GM23338 (cell line): Measurements from ENCODE around the gene CLDN3. TPM values are rescaled to one million over a fixed set of nuclear protein-coding genes. Genes with fewer than 3 reads are reported as not detected.

Source experiments
- ATAC-seq: fragments of 200-7000 bp; cut with Tn5 transposase; 3 replicates; pipeline ENCODE4 v1.9.1; 2020
- DNase-seq: peaks from one replicate; pipeline ENCODE4 v3.0.0-alpha.2; 2015; ENCODE audit warnings: low spot score
- H2AFZ ChIP-seq: fragments of 200-600 bp; sonication (generic); 2 replicates; pipeline ENCODE4 v1.8.0; 2016; ENCODE audit warnings: antibody characterized with exemption, mild to moderate bottlenecking, moderate library complexity
- H3F3A ChIP-seq: fragments of 200-600 bp; sonication (generic); replicated peaks from 2 replicates; pipeline ENCODE4 v1.8.0; 2017; ENCODE audit warnings: antibody characterized with exemption, mixed run types, low read depth
- H3K27ac ChIP-seq: fragments of 200-600 bp; sonication (generic); 2 replicates; pipeline ENCODE4 v1.6.1; 2016; ENCODE audit warnings: low read depth
- H3K27me3 ChIP-seq: fragments of 200-600 bp; sonication (generic); 2 replicates; pipeline ENCODE4 v1.8.0; 2016; ENCODE audit warnings: mild to moderate bottlenecking, mixed run types, moderate library complexity; ENCODE audit not compliant: insufficient read depth
- H3K36me3 ChIP-seq: fragments of 200-600 bp; sonication (generic); 2 replicates; pipeline ENCODE4 v1.8.0; 2016; ENCODE audit warnings: mild to moderate bottlenecking; ENCODE audit not compliant: insufficient read depth
- H3K4me1 ChIP-seq: fragments of 200-600 bp; sonication (generic); 2 replicates; pipeline ENCODE4 v1.8.0; 2016; ENCODE audit warnings: mild to moderate bottlenecking, moderate library complexity; ENCODE audit not compliant: insufficient read depth
- H3K4me2 ChIP-seq: fragments of 200-600 bp; sonication (generic); 2 replicates; pipeline ENCODE4 v1.7.1; 2017; ENCODE audit warnings: mixed run types
- H3K4me3 ChIP-seq: fragments of 200-600 bp; sonication (generic); 2 replicates; pipeline ENCODE4 v1.6.1; 2016; ENCODE audit warnings: mixed run types
- H3K79me2 ChIP-seq: fragments of 200-600 bp; sonication (generic); replicated peaks from 2 replicates; pipeline ENCODE4 v1.8.0; 2017; ENCODE audit warnings: mild to moderate bottlenecking; ENCODE audit not compliant: insufficient read depth
- H3K9me2 ChIP-seq: fragments of 200-600 bp; sonication (generic); 2 replicates; pipeline ENCODE4 v1.8.0; 2017; ENCODE audit not compliant: insufficient read depth
- H4K20me1 ChIP-seq: fragments of 200-600 bp; sonication (generic); replicated peaks from 2 replicates; pipeline ENCODE4 v1.8.0; 2017; ENCODE audit warnings: mild to moderate bottlenecking; ENCODE audit not compliant: insufficient read depth
- H3K27ac Mint-ChIP-seq: 2 replicates; pipeline ENCODE4 v1.8.0; 2020; ENCODE audit warnings: inconsistent platforms, mild to moderate bottlenecking, moderate library complexity, mixed read lengths
- H3K27me3 Mint-ChIP-seq: 3 replicates; pipeline ENCODE4 v1.8.0; 2022; ENCODE audit warnings: low read depth, mild to moderate bottlenecking, moderate library complexity, mixed read lengths, inconsistent platforms; ENCODE audit not compliant: insufficient read depth, poor library complexity
- H3K36me3 Mint-ChIP-seq: 3 replicates; pipeline ENCODE4 v1.8.0; 2021; ENCODE audit warnings: low read depth, mild to moderate bottlenecking, inconsistent platforms, moderate library complexity, mixed read lengths
- H3K4me1 Mint-ChIP-seq: 3 replicates; pipeline ENCODE4 v1.8.0; 2020; ENCODE audit warnings: mild to moderate bottlenecking, inconsistent platforms, mixed read lengths
- H3K4me3 Mint-ChIP-seq: 3 replicates; pipeline ENCODE4 v1.8.0; 2021; ENCODE audit warnings: moderate library complexity, mild to moderate bottlenecking, inconsistent platforms, mixed read lengths
- H3K9me3 Mint-ChIP-seq: 3 replicates; pipeline ENCODE4 v1.8.0; 2020; ENCODE audit warnings: moderate library complexity, mild to moderate bottlenecking, inconsistent platforms, mixed read lengths
- NANOG ChIP-seq: IDR thresholded peaks from 2 replicates; pipeline ENCODE4 v1.6.1; 2016; ENCODE audit warnings: antibody characterized with exemption, borderline replicate concordance
- STAT1 ChIP-seq: IDR thresholded peaks from one replicate; pipeline ENCODE4 v1.6.1; 2016; ENCODE audit warnings: antibody characterized with exemption; ENCODE audit not compliant: unreplicated experiment
- ZNF331 ChIP-seq: fragments of 250-450 bp; sonication (Bioruptor Pico); IDR thresholded peaks from 2 replicates; pipeline ENCODE4 v1.5.0; 2020; ENCODE audit warnings: low read depth, mild to moderate bottlenecking, moderate library complexity
- polyA plus RNA-seq: library from polyadenylated mRNA; unstranded; fragments of >200 nt; fragmentation: Nextera tagmentation; extraction: Ambion mirVana; gene quantifications from 2 replicates; pipeline ENCODE4 v1.2.1, GENCODE V29; 2016
- total RNA-seq: library from RNA; depleted of rRNA; stranded (reverse); fragments of >200 nt; shearing (Covaris generic); gene quantifications from 2 replicates; pipeline ENCODE4 v1.2.3, GENCODE V29; 2014
- TF ChIP-seq, protein P1 (sequence below), 2 experiments: fragments of 200-600 bp in 1 of 2; sonication (generic) in 1 of 2; conservative IDR thresholded peaks; 2 replicates each; pipeline versions ENCODE4 v1.5.1 to v1.6.1; 2016 to 2017; ENCODE audit warnings: antibody characterized with exemption in 2 of 2, low read depth in 2 of 2, mild to moderate bottlenecking in 2 of 2, moderate library complexity in 1 of 2
- TF ChIP-seq, protein P2 (sequence below): IDR thresholded peaks from one replicate; pipeline ENCODE4 v1.6.1; 2018; ENCODE audit warnings: antibody characterized with exemption; ENCODE audit not compliant: unreplicated experiment

CLDN3 gene
- total and polyA plus RNA-seq, 2 experiments from 2014 or later, result 20.1 to 27.7 TPM

DNA sequence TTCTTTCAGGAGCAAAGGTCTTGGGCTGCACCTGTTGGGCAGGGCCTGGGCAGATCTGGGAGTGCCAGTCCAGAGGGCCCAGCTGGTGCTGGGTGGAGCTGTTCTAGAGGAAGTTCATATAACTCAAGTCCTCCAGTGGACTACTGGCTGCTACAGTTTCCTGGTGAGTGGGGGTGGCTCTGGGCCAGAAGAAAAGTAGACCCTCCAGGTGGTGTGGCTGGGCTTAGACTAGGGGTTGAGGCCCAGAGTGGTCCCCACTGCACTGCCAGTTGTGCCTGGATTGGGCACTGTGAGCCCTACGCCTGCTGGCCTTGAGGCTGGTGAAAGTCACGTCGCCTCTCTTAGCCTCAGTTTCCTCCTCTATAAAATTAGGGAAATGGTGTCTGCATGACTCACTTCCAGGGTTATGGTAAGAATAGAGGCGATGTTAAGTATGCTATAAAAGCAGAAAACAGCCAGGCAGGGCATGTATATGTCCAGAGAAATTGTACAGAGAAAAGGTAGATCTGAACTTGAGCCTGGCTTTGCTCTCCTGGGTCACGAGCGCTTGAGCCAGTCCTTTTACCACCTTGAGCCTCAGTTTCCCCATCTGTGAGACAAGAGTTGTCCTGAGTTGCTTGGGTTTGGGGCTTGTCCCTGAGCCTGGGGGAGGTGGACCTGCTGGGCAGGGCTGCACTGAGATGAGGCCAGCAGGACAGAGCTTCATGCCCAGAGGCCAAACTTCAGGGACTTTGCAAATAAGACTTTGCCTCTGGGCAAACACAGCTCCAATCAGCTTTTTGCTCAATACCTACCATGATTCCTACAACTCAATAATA lies 3.8 kb upstream of the CLDN3 start:
- no peak for ATAC-seq

DNA sequence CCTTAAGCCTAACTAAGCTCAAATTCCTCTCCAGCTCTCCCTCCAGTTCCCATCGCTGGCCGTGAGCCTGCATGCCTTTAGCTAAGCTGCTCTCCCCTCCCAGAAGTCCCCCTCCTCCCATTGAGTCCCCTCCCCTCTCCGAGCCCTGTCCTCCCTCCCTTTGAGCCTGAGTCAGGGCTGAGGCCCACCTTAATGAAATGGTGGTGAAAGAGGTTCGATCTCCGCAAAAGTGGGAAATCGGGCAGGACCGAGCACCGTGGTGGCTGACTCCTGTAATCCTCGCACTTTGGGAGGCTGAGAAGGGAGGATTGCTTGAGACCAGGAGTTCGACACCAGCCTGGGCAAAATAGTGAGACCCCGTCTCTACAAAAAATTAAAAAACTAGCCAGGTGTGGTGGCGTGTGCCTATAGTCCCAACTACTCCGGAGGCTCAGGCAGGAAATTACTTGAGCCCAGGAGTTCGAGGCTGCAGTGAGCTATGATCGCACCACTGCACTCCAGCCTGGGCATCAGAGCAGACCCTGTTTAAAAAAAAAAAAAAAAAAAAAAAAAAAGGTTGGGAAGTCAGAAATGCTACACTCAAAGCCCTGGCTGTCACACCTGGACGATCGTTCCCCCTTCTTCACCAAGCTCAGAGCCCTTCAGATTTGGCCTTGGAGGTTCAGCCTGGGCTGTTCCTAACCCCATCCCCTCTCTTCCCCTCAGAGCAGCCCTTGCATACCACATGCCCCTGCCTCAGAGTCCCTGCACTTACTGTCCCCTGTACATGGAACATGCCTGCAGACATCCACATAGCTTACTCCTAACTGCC lies 995 bp upstream of the CLDN3 start:
- TF ChIP-seq ZNF331 (CRISPR knock-in tag) (no peak), STAT1 (no peak), NANOG (no peak)
- H3K4me2 ChIP-seq, result peak overlapping the region; percentile 84
- peaks cover 5% of the 10 kb centered on the region; the same call in 1 of the 2 replicates for H3K4me1 ChIP-seq
- no peaks in the 10 kb centered on the region for H3K79me2 ChIP-seq
- H3K9me2 ChIP-seq, result peaks cover 8% of the 10 kb centered on the region; the same call in 1 of the 2 replicates
- H3K4me3 Mint-ChIP-seq, result peak overlapping the region; percentile 81
- H3K27me3 ChIP-seq, result peaks cover 17% of the 10 kb centered on the region
- peak overlapping the region; percentile 85 for H3K27ac Mint-ChIP-seq
- peak overlapping the region; percentile 80 for H3K27ac ChIP-seq
- no peaks in the 10 kb centered on the region for H3K36me3 ChIP-seq
- no peaks in the 10 kb centered on the region; the same call in 2 of the 3 replicates for H3K9me3 Mint-ChIP-seq
- peak; percentile 28 for ATAC-seq
- no peak for DNase-seq
- peak overlapping the region; percentile 80 for H3K4me3 ChIP-seq
- no peaks in the 10 kb centered on the region for H3F3A ChIP-seq
- H4K20me1 ChIP-seq, result no peaks in the 10 kb centered on the region
- peaks cover 12% of the 10 kb centered on the region for H3K27me3 Mint-ChIP-seq
- H2AFZ ChIP-seq, result peak overlapping the region; percentile 91
- H3K4me1 Mint-ChIP-seq, result peaks cover 5% of the 10 kb centered on the region; the same call in 2 of the 3 replicates
- 0 out of 3 replicates have a peak, but pooled peaks cover 5% of the 10 kb centered on the region for H3K36me3 Mint-ChIP-seq

More for the DNA sequence above, 3.8 kb upstream of the CLDN3 start:
- no peaks in the 10 kb centered on the region for H4K20me1 ChIP-seq
- no peak overlapping the region for H3K4me3 ChIP-seq
- no peak overlapping the region for H2AFZ ChIP-seq
- H3K27me3 Mint-ChIP-seq, result peaks cover 11% of the 10 kb centered on the region
- H3K4me3 Mint-ChIP-seq, result no peak overlapping the region
- H3K4me2 ChIP-seq, result no peak overlapping the region
- H3K9me2 ChIP-seq, result no peaks in the 10 kb centered on the region
- no peak overlapping the region for H3K27ac ChIP-seq
- no peak overlapping the region for H3K27ac Mint-ChIP-seq
- no peaks in the 10 kb centered on the region for H3K79me2 ChIP-seq
- H3K36me3 ChIP-seq, result no peaks in the 10 kb centered on the region
- no peak for TF ChIP-seq STAT1
- H3K36me3 Mint-ChIP-seq, result no peaks in the 10 kb centered on the region
- H3K9me3 Mint-ChIP-seq, result no peaks in the 10 kb centered on the region
- no peaks in the 10 kb centered on the region for H3F3A ChIP-seq
- peaks cover under 1% of the 10 kb centered on the region; the same call in 1 of the 2 replicates for H3K4me1 ChIP-seq
- H3K4me1 Mint-ChIP-seq, result no peaks in the 10 kb centered on the region; the same call in 2 of the 3 replicates
- DNase-seq, result no peak
- peaks cover 9% of the 10 kb centered on the region for H3K27me3 ChIP-seq

DNA sequence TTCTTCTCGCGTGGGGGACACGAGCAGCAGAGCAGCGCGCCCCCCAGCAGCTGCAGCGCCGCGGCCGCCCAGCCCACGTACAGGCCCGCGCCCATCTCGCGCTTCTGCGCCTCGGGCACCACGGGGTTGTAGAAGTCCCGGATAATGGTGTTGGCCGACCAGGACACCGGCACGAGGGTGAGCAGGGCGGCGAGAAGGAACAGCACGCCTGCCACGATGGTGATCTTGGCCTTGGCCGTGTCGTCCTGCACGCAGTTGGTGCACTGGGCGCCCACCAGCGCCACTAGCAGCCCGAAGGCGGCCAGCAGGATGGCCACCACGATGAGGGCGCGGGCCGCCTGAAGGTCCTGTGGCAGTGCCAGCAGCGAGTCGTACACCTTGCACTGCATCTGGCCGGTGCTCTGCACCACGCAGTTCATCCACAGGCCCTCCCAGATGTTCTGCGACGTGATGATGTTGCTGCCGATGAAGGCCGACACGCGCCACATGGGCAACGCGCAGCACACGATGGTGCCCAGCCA lies 529 bp downstream of the CLDN3 start:
- ATAC-seq (peak; percentile 12), DNase-seq (no peak)
- Histone ChIP-seq H3K36me3 (no peaks in the 10 kb centered on the region), H3K27ac (no peak overlapping the region), H3K79me2 (no peaks in the 10 kb centered on the region), H4K20me1 (no peaks in the 10 kb centered on the region), H3K4me2 (peak overlapping the region; percentile 84), H3F3A (no peaks in the 10 kb centered on the region), H2AFZ (peak overlapping the region; percentile 91), H3K27me3 (peaks cover 17% of the 10 kb centered on the region), H3K4me3 (peak overlapping the region; percentile 80), H3K4me1 (peaks cover 5% of the 10 kb centered on the region; the same call in 1 of the 2 replicates), H3K9me2 (peaks cover 8% of the 10 kb centered on the region; the same call in 1 of the 2 replicates)
- peak overlapping the region; percentile 81 for H3K4me3 Mint-ChIP-seq
- H3K9me3 Mint-ChIP-seq, result no peaks in the 10 kb centered on the region; the same call in 2 of the 3 replicates
- H3K4me1 Mint-ChIP-seq, result peaks cover 5% of the 10 kb centered on the region; the same call in 2 of the 3 replicates
- H3K36me3 Mint-ChIP-seq, result 0 out of 3 replicates have a peak, but pooled peaks cover 5% of the 10 kb centered on the region
- H3K27me3 Mint-ChIP-seq, result peaks cover 12% of the 10 kb centered on the region
- H3K27ac Mint-ChIP-seq, result no peak overlapping the region
- TF ChIP-seq NANOG, result no peak
- TF ChIP-seq, protein P1, sequence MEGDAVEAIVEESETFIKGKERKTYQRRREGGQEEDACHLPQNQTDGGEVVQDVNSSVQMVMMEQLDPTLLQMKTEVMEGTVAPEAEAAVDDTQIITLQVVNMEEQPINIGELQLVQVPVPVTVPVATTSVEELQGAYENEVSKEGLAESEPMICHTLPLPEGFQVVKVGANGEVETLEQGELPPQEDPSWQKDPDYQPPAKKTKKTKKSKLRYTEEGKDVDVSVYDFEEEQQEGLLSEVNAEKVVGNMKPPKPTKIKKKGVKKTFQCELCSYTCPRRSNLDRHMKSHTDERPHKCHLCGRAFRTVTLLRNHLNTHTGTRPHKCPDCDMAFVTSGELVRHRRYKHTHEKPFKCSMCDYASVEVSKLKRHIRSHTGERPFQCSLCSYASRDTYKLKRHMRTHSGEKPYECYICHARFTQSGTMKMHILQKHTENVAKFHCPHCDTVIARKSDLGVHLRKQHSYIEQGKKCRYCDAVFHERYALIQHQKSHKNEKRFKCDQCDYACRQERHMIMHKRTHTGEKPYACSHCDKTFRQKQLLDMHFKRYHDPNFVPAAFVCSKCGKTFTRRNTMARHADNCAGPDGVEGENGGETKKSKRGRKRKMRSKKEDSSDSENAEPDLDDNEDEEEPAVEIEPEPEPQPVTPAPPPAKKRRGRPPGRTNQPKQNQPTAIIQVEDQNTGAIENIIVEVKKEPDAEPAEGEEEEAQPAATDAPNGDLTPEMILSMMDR (conservative IDR thresholded peaks at IDR 0.05; ENCODE audit: low read depth in 2 of 2), result no peak
- TF ChIP-seq, protein P2, sequence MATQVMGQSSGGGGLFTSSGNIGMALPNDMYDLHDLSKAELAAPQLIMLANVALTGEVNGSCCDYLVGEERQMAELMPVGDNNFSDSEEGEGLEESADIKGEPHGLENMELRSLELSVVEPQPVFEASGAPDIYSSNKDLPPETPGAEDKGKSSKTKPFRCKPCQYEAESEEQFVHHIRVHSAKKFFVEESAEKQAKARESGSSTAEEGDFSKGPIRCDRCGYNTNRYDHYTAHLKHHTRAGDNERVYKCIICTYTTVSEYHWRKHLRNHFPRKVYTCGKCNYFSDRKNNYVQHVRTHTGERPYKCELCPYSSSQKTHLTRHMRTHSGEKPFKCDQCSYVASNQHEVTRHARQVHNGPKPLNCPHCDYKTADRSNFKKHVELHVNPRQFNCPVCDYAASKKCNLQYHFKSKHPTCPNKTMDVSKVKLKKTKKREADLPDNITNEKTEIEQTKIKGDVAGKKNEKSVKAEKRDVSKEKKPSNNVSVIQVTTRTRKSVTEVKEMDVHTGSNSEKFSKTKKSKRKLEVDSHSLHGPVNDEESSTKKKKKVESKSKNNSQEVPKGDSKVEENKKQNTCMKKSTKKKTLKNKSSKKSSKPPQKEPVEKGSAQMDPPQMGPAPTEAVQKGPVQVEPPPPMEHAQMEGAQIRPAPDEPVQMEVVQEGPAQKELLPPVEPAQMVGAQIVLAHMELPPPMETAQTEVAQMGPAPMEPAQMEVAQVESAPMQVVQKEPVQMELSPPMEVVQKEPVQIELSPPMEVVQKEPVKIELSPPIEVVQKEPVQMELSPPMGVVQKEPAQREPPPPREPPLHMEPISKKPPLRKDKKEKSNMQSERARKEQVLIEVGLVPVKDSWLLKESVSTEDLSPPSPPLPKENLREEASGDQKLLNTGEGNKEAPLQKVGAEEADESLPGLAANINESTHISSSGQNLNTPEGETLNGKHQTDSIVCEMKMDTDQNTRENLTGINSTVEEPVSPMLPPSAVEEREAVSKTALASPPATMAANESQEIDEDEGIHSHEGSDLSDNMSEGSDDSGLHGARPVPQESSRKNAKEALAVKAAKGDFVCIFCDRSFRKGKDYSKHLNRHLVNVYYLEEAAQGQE, result no peak
